GM19023 (cell line): ENCODE data around the gene GRIA3.
"Not testable (repeated sequence)": the region's sequence is repeated elsewhere in the genome, so short reads cannot be mapped to it uniquely, and the experiment has no call there.

Experiments used
- ATAC-seq: cut with Tn5 transposase; IDR thresholded peaks from one replicate; pipeline ENCODE4 v1.9.1; 2021; ENCODE audit warnings: mild to moderate bottlenecking, moderate library complexity; ENCODE audit not compliant: unreplicated experiment

The GRIA3 gene

DNA sequence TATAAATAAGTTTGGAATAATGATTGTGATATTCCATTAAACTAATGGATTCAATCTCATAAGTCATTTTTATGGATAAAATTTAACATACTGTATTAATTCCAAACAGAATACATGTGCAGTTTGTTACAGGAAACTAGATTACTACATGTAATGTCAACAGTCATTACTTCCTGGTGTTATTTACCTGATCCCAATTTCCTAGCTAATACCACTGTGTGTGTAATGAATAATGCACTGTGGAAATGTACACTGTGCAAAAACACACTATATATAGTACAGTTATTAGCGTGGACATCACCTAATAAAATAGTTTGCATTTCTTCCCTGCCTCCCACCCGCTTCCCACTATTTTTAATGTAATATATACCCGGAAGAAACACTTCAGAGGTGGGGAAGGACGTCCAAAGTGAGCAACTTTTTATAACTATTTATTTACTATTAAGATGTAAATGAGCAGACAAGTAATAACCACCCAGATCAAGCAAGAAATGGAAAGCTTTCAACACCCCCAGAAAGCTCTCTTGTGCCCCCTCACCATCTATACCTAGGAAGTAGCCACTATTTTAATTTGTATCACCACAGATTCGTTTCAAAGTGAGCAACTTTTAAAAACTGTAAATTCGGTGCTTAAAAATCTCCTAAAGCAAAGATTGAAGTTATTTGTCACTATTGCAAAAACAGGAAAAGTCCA is 329.7 kb downstream of the GRIA3 start:
- no peak for ATAC-seq

GRCh38 chrX:123514279-123514640 is 330.2 kb downstream of the GRIA3 start:
- not testable (repeated sequence) for ATAC-seq

DNA sequence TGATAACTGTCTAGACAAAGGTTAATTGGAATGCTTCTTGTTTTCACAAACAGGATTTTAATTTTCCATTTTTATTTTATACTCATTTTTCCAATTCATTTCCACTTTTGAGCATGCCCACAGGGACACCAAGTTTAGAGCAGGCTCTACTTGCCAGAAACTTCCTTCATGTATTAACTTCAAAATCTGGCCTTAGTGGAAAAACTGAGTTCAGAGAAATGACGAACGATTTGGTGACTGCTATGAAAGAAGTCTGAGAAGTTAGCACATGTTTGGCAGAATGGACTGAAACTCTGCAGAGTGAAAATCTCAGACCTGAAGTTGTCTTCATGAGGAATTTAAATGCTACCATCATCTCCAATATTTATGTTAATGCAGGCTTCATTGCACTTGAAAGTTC is 334.7 kb downstream of the GRIA3 start:
- ATAC-seq: no peak

DNA sequence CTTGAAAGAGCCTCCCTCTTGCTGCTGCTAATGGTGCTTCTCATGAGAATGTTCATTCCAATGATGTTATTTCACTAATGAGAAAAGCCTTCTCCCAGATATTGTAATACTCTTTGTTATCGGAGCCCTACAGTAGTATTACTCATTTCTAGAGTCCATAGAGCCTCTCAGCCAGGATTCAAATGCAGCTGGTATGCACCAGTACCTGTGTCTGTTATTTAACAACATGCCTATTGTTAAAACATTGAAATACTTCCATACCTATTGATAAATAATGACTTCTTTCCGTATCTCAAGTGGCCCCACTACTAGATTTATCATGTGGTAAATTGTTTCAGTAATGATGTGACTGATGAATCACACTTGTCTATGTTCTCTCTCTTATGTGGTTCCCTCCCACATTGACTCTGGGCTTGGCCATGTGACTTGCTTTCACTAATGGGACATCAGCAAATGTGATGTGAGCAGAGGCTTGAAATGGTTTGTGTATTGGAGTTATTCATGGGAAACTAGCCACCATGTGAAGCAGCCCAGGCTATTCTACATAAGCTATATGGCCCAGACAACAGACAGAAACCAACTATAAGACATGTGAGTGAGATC is 341.1 kb downstream of the GRIA3 start:
- no peak for ATAC-seq

DNA sequence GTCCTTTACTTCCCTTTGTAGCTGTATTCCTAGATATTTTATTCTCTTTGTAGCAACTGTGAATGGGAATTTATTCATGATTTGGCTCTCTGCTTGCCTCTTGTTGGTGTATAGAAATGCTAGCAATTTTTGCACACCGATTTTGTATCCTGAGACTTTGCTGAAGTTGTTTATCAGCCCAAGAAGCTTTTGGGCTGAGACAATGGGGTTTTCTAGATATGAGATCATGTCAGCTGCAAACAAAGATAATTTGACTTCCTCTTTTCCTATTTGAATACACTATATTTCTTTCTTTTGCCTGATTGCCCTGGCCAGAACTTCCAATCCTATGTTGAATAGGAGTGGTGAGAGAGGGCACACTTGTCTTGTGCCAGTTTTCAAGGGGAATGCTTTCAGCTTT is 346.6 kb downstream of the GRIA3 start:
- not testable (repeated sequence) for ATAC-seq
